ENCODE results near the gene UNC5C.

The UNC5C gene

GRCh38 chr4:95367824-95368223, 180.9 kb downstream of the UNC5C start:
- H4K5ac ChIP-seq (ENCODE audit: low read length), result no peak overlapping the region
- H3K4me3 ChIP-seq (ENCODE audit: low read length), result no peak overlapping the region
- WGBS (ENCODE audit: extremely low coverage, insufficient coverage, low lambda C conversion rate), result no CpG with 5 or more reads among the region's 2 CpGs
- no peak overlapping the region for H2BK15ac ChIP-seq (replicated peaks; ENCODE audit: low read depth)
- no peak overlapping the region for H3K18ac ChIP-seq (ENCODE audit: low read length)
- H3K36me3 ChIP-seq (ENCODE audit: control insufficient read depth, insufficient read depth, low read length), result no peaks in the 10 kb centered on the region
- no peak overlapping the region for H4K8ac ChIP-seq (ENCODE audit: low read depth, low read length)
- H3K27me3 ChIP-seq (ENCODE audit: insufficient read depth, low read length, poor library complexity), result no peaks in the 10 kb centered on the region
- DNase-seq, result no peak
- H3K4me1 ChIP-seq (ENCODE audit: control insufficient read depth, low read depth, low read length), result no peaks in the 10 kb centered on the region
- no peak overlapping the region for H3K56ac ChIP-seq (ENCODE audit: low read length)
- H3K4me2 ChIP-seq (ENCODE audit: low read length), result no peak overlapping the region
- no peaks in the 10 kb centered on the region for H3K79me2 ChIP-seq (ENCODE audit: control insufficient read depth, insufficient read depth, low read length)
- H2AK5ac ChIP-seq (ENCODE audit: low read length), result no peak overlapping the region
- no peak overlapping the region for H3K27ac ChIP-seq (ENCODE audit: low read depth, low read length)
- H2BK120ac ChIP-seq (ENCODE audit: low read depth, low read length), result no peak overlapping the region
- H3K9ac ChIP-seq (ENCODE audit: low read length), result no peak overlapping the region
- no peak overlapping the region for H2BK5ac ChIP-seq (ENCODE audit: low read length)
- no peaks in the 10 kb centered on the region for H3K79me1 ChIP-seq (ENCODE audit: low read length)
- no peak overlapping the region for H3K4ac ChIP-seq (ENCODE audit: low read depth, low read length)
- no peak overlapping the region for H3K23ac ChIP-seq (ENCODE audit: low read length)

- no peak overlapping the region for H2BK120ac ChIP-seq (ENCODE audit: low read depth, low read length)
- no peaks in the 10 kb centered on the region for H3K27me3 ChIP-seq (ENCODE audit: insufficient read depth, low read length, poor library complexity)
- no peaks in the 10 kb centered on the region for H3K79me2 ChIP-seq (ENCODE audit: control insufficient read depth, insufficient read depth, low read length)
- no peak overlapping the region for H3K4ac ChIP-seq (ENCODE audit: low read depth, low read length)
- no peak overlapping the region for H3K4me3 ChIP-seq (ENCODE audit: low read length)
- H3K36me3 ChIP-seq (ENCODE audit: control insufficient read depth, insufficient read depth, low read length), result no peaks in the 10 kb centered on the region
- no peak overlapping the region for H2AK5ac ChIP-seq (ENCODE audit: low read length)
- H3K18ac ChIP-seq (ENCODE audit: low read length), result no peak overlapping the region
- H3K4me2 ChIP-seq (ENCODE audit: low read length), result no peak overlapping the region
- no peak overlapping the region for H4K5ac ChIP-seq (ENCODE audit: low read length)
- no peak overlapping the region for H3K27ac ChIP-seq (ENCODE audit: low read depth, low read length)
- H3K9ac ChIP-seq (ENCODE audit: low read length), result no peak overlapping the region
- H3K23ac ChIP-seq (ENCODE audit: low read length), result no peak overlapping the region
- no peak overlapping the region for H2BK5ac ChIP-seq (ENCODE audit: low read length)
- WGBS (ENCODE audit: extremely low coverage, insufficient coverage, low lambda C conversion rate), result no CpG with 5 or more reads among the region's 1 CpG
- H3K56ac ChIP-seq (ENCODE audit: low read length), result no peak overlapping the region
- H2BK15ac ChIP-seq (replicated peaks; ENCODE audit: low read depth), result no peak overlapping the region
- H3K4me1 ChIP-seq (ENCODE audit: control insufficient read depth, low read depth, low read length), result no peaks in the 10 kb centered on the region
- no peaks in the 10 kb centered on the region for H3K79me1 ChIP-seq (ENCODE audit: low read length)
- no peak overlapping the region for H4K8ac ChIP-seq (ENCODE audit: low read depth, low read length)
- no peak for DNase-seq
Measured at GRCh38 chr4:95363966-95364365, 184.8 kb downstream of the UNC5C start.

- H3K4me2 ChIP-seq (ENCODE audit: low read length), result no peak overlapping the region
- no peaks in the 10 kb centered on the region for H3K27me3 ChIP-seq (ENCODE audit: insufficient read depth, low read length, poor library complexity)
- H3K27ac ChIP-seq (ENCODE audit: low read depth, low read length), result no peak overlapping the region
- H3K79me2 ChIP-seq (ENCODE audit: control insufficient read depth, insufficient read depth, low read length), result no peaks in the 10 kb centered on the region
- H2BK120ac ChIP-seq (ENCODE audit: low read depth, low read length), result no peak overlapping the region
- no peak overlapping the region for H3K23ac ChIP-seq (ENCODE audit: low read length)
- H2BK5ac ChIP-seq (ENCODE audit: low read length), result no peak overlapping the region
- no peaks in the 10 kb centered on the region for H3K36me3 ChIP-seq (ENCODE audit: control insufficient read depth, insufficient read depth, low read length)
- H3K18ac ChIP-seq (ENCODE audit: low read length), result no peak overlapping the region
- H3K9ac ChIP-seq (ENCODE audit: low read length), result no peak overlapping the region
- no peak overlapping the region for H2AK5ac ChIP-seq (ENCODE audit: low read length)
- DNase-seq, result no peak
- H3K56ac ChIP-seq (ENCODE audit: low read length), result no peak overlapping the region
- no CpG with 5 or more reads among the region's 2 CpGs for WGBS (ENCODE audit: extremely low coverage, insufficient coverage, low lambda C conversion rate)
- no peaks in the 10 kb centered on the region for H3K4me1 ChIP-seq (ENCODE audit: control insufficient read depth, low read depth, low read length)
- no peak overlapping the region for H2BK15ac ChIP-seq (replicated peaks; ENCODE audit: low read depth)
- no peak overlapping the region for H4K5ac ChIP-seq (ENCODE audit: low read length)
- no peak overlapping the region for H3K4me3 ChIP-seq (ENCODE audit: low read length)
- no peak overlapping the region for H3K4ac ChIP-seq (ENCODE audit: low read depth, low read length)
- H4K8ac ChIP-seq (ENCODE audit: low read depth, low read length), result no peak overlapping the region
- no peaks in the 10 kb centered on the region for H3K79me1 ChIP-seq (ENCODE audit: low read length)
Measured at GRCh38 chr4:95363559-95363925, 185.2 kb downstream of the UNC5C start.

GRCh38 chr4:95362906-95363558, 185.7 kb downstream of the UNC5C start:
- Histone ChIP-seq H2BK120ac (ENCODE audit: low read depth, low read length) (no peak overlapping the region), H2BK15ac (replicated peaks; ENCODE audit: low read depth) (no peak overlapping the region), H3K4me3 (ENCODE audit: low read length) (no peak overlapping the region), H2BK5ac (ENCODE audit: low read length) (no peak overlapping the region), H3K56ac (ENCODE audit: low read length) (no peak overlapping the region), H3K9ac (ENCODE audit: low read length) (no peak overlapping the region), H3K79me2 (ENCODE audit: control insufficient read depth, insufficient read depth, low read length) (no peaks in the 10 kb centered on the region), H3K79me1 (ENCODE audit: low read length) (no peaks in the 10 kb centered on the region), H3K27ac (ENCODE audit: low read depth, low read length) (no peak overlapping the region), H4K8ac (ENCODE audit: low read depth, low read length) (no peak overlapping the region), H3K18ac (ENCODE audit: low read length) (no peak overlapping the region), H4K5ac (ENCODE audit: low read length) (no peak overlapping the region), H3K4me2 (ENCODE audit: low read length) (no peak overlapping the region), H2AK5ac (ENCODE audit: low read length) (no peak overlapping the region), H3K27me3 (ENCODE audit: insufficient read depth, low read length, poor library complexity) (no peaks in the 10 kb centered on the region), H3K4ac (ENCODE audit: low read depth, low read length) (no peak overlapping the region), H3K36me3 (ENCODE audit: control insufficient read depth, insufficient read depth, low read length) (no peaks in the 10 kb centered on the region), H3K4me1 (ENCODE audit: control insufficient read depth, low read depth, low read length) (no peaks in the 10 kb centered on the region), H3K23ac (ENCODE audit: low read length) (no peak overlapping the region)
- no CpG with 5 or more reads among the region's 7 CpGs for WGBS (ENCODE audit: extremely low coverage, insufficient coverage, low lambda C conversion rate)
- peak; percentile 65 for DNase-seq

- Histone ChIP-seq H3K4me3 (ENCODE audit: low read length) (no peak overlapping the region), H4K8ac (ENCODE audit: low read depth, low read length) (no peak overlapping the region), H4K5ac (ENCODE audit: low read length) (no peak overlapping the region), H2BK15ac (replicated peaks; ENCODE audit: low read depth) (no peak overlapping the region), H3K79me1 (ENCODE audit: low read length) (no peaks in the 10 kb centered on the region), H2AK5ac (ENCODE audit: low read length) (no peak overlapping the region), H3K79me2 (ENCODE audit: control insufficient read depth, insufficient read depth, low read length) (no peaks in the 10 kb centered on the region), H3K18ac (ENCODE audit: low read length) (no peak overlapping the region), H3K23ac (ENCODE audit: low read length) (no peak overlapping the region), H2BK5ac (ENCODE audit: low read length) (no peak overlapping the region), H3K56ac (ENCODE audit: low read length) (no peak overlapping the region), H3K4me1 (ENCODE audit: control insufficient read depth, low read depth, low read length) (no peaks in the 10 kb centered on the region), H3K9ac (ENCODE audit: low read length) (no peak overlapping the region), H3K4me2 (ENCODE audit: low read length) (no peak overlapping the region), H3K27ac (ENCODE audit: low read depth, low read length) (no peak overlapping the region), H3K36me3 (ENCODE audit: control insufficient read depth, insufficient read depth, low read length) (no peaks in the 10 kb centered on the region), H3K4ac (ENCODE audit: low read depth, low read length) (no peak overlapping the region), H3K27me3 (ENCODE audit: insufficient read depth, low read length, poor library complexity) (no peaks in the 10 kb centered on the region), H2BK120ac (ENCODE audit: low read depth, low read length) (no peak overlapping the region)
- WGBS (ENCODE audit: extremely low coverage, insufficient coverage, low lambda C conversion rate), result no CpG with 5 or more reads among the region's 7 CpGs
- DNase-seq, result no peak
Measured at GRCh38 chr4:95362066-95362465, 186.7 kb downstream of the UNC5C start.

GRCh38 chr4:95361696-95361965, 187.1 kb downstream of the UNC5C start:
- no CpG with 5 or more reads among the region's 3 CpGs for WGBS (ENCODE audit: extremely low coverage, insufficient coverage, low lambda C conversion rate)
- Histone ChIP-seq H3K4me2 (ENCODE audit: low read length) (no peak overlapping the region), H3K4me3 (ENCODE audit: low read length) (no peak overlapping the region), H3K27ac (ENCODE audit: low read depth, low read length) (no peak overlapping the region), H4K8ac (ENCODE audit: low read depth, low read length) (no peak overlapping the region), H3K36me3 (ENCODE audit: control insufficient read depth, insufficient read depth, low read length) (no peaks in the 10 kb centered on the region), H3K4ac (ENCODE audit: low read depth, low read length) (no peak overlapping the region), H3K18ac (ENCODE audit: low read length) (no peak overlapping the region), H2AK5ac (ENCODE audit: low read length) (no peak overlapping the region), H3K4me1 (ENCODE audit: control insufficient read depth, low read depth, low read length) (no peaks in the 10 kb centered on the region), H2BK15ac (replicated peaks; ENCODE audit: low read depth) (no peak overlapping the region), H3K23ac (ENCODE audit: low read length) (no peak overlapping the region), H3K56ac (ENCODE audit: low read length) (no peak overlapping the region), H3K79me1 (ENCODE audit: low read length) (no peaks in the 10 kb centered on the region), H2BK5ac (ENCODE audit: low read length) (no peak overlapping the region), H3K27me3 (ENCODE audit: insufficient read depth, low read length, poor library complexity) (no peaks in the 10 kb centered on the region), H3K79me2 (ENCODE audit: control insufficient read depth, insufficient read depth, low read length) (no peaks in the 10 kb centered on the region), H3K9ac (ENCODE audit: low read length) (no peak overlapping the region), H4K5ac (ENCODE audit: low read length) (no peak overlapping the region), H2BK120ac (ENCODE audit: low read depth, low read length) (no peak overlapping the region)
- DNase-seq, result no peak

All from mesendoderm (in vitro differentiated cells).